8988T (cell line): ENCODE measurements around the gene HYCC1.
A peak's percentile ranks its signal among the peaks of the same experiment; 100 is the strongest.
"Not testable (repeated sequence)": the region's sequence is repeated elsewhere in the genome, so short reads cannot be mapped to it uniquely, and the experiment has no call there.

Source experiments
- DNase-seq: peaks from one replicate; pipeline ENCODE4 v3.0.0; 2011

Gene HYCC1

GRCh38 chr7:23013715-23014649, at the start of gene HYCC1:
Gene HYCC1 (minus strand): TSS chr7:23014130. CDS start chr7:22991111, 23,019 bp downstream.
- DNase-seq, result peak; percentile 79

GRCh38 chr7:23062452-23062851, 48.5 kb upstream of the HYCC1 start:
- no peak for DNase-seq

GRCh38 chr7:23061327-23061726, 47.4 kb upstream of the HYCC1 start:
- DNase-seq, result no peak

GRCh38 chr7:23058408-23059096, 44.6 kb upstream of the HYCC1 start:
- no peak for DNase-seq

- DNase-seq, result no peak
Observed at GRCh38 chr7:23055582-23056178, 41.8 kb upstream of the HYCC1 start.

- not testable (repeated sequence) for DNase-seq
Observed at GRCh38 chr7:23051124-23051485, 37.2 kb upstream of the HYCC1 start.

GRCh38 chr7:23046336-23046735, 32.4 kb upstream of the HYCC1 start:
- not testable (repeated sequence) for DNase-seq

- DNase-seq, result not testable (repeated sequence)
Observed at GRCh38 chr7:23045086-23045485, 31.2 kb upstream of the HYCC1 start.

GRCh38 chr7:23044581-23044980, 30.7 kb upstream of the HYCC1 start:
- DNase-seq, result no peak

- DNase-seq, result no peak
Observed at GRCh38 chr7:23043441-23043840, 29.5 kb upstream of the HYCC1 start.

- not testable (repeated sequence) for DNase-seq
Observed at GRCh38 chr7:23039674-23040073, 25.7 kb upstream of the HYCC1 start.

GRCh38 chr7:23035542-23036371, 21.8 kb upstream of the HYCC1 start:
- DNase-seq, result not testable (repeated sequence)

GRCh38 chr7:23027261-23027660, 13.3 kb upstream of the HYCC1 start:
- DNase-seq, result no peak

GRCh38 chr7:23026164-23026563, 12.2 kb upstream of the HYCC1 start:
- DNase-seq, result no peak

GRCh38 chr7:23024454-23024853, 10.5 kb upstream of the HYCC1 start:
- no peak for DNase-seq

GRCh38 chr7:23022851-23023250, 8.9 kb upstream of the HYCC1 start:
- DNase-seq, result no peak

- no peak for DNase-seq
Observed at GRCh38 chr7:23022258-23022769, 8.4 kb upstream of the HYCC1 start.

- no peak for DNase-seq
Observed at GRCh38 chr7:23021596-23021995, 7.7 kb upstream of the HYCC1 start.

GRCh38 chr7:23020742-23021401, 6.9 kb upstream of the HYCC1 start:
- no peak for DNase-seq

- DNase-seq, result no peak
Observed at GRCh38 chr7:23018750-23019149, 4.8 kb upstream of the HYCC1 start.

GRCh38 chr7:23017309-23017708, 3.4 kb upstream of the HYCC1 start:
- DNase-seq, result no peak
